GM12873 (cell line): Measurements from ENCODE around the gene STXBP5.

Experiments used
- CTCF ChIP-seq: IDR thresholded peaks from 2 replicates; pipeline ENCODE4 v1.5.1; 2012; ENCODE audit warnings: low read depth, mild to moderate bottlenecking, moderate library complexity, low read length, control low read depth; ENCODE audit not compliant: insufficient read depth; ENCODE audit errors: missing control alignments

The STXBP5 gene

DNA sequence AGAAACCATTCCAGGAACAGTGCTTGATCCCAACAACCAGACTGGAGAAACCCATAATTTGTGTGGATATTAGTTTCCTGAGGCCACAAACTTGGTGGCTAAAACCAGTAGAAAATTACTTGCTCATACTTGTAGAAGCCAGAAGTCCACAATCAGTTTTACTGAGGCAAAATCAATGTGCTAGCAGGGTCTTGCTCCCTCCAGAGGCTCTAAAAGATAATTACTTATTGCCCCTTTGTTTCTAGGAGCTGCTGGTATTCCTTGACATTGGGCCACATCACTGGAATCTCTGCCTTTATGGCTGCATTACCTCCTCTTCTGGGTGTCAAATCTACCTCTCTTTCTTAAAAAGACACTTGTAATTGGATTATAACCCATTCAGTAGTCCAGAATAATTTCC, 162.1 kb downstream of the STXBP5 start:
- TF ChIP-seq CTCF: no peak

- TF ChIP-seq CTCF: no peak
These were observed 167.1 kb downstream of the STXBP5 start for GRCh38 chr6:147371325-147371724.

- no peak for TF ChIP-seq CTCF
These were observed 168.6 kb downstream of the STXBP5 start for GRCh38 chr6:147372806-147373205.

GRCh38 chr6:147378819-147379218, 174.6 kb downstream of the STXBP5 start:
- no peak for TF ChIP-seq CTCF

DNA sequence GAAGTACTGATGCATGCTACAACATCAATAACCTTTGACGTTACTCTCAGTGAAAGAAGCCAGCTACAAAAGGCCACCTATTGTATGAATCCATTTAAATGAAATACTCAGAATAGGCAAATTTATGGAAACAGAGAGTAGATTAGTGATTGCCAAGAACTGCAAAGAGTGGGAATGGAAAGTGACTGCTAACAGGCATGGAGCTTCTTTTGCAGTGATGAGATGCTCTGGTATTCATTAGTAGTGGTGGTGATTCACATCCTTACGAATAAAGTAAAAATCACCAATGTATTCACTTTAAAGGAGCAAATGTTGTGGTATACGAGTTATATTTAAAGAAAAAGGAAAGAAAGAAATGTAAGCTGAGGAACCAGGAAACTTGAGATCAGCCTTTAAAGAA, 177.5 kb downstream of the STXBP5 start:
- no peak for TF ChIP-seq CTCF

DNA sequence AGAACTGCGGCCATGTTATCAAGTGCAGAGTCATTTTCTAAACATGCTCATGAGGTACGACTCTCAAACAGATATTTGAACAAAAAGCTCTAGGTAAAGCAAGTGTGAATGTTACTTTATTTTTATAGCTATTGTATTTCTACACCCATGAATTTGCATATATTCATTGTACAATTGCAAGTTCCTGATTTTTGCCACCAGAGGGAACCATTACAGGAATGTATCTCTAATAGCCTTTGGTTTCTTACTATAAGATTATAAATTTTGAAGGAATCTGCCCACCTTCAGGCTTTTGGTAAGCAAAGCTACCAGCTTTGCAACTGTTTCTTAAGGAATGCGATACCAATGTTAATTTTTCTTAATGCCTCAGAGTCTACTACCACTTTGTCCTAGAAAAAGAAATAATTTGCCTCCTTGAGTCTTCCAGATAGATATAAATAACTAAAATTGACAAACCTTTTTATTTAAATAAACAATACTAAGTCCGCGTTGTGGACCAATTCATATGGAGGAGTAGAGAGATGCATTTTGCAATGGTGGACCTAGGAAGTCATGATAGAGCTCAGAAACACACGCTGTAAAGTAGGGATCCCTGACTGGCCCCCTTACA, 178.8 kb downstream of the STXBP5 start:
- TF ChIP-seq CTCF: no peak

- no peak for TF ChIP-seq CTCF
These were observed 179.8 kb downstream of the STXBP5 start for GRCh38 chr6:147384029-147384428.
